DND-41 (cell line): Measurements from ENCODE around the gene RBM46.

Source experiments
- CTCF ChIP-seq: IDR thresholded peaks from 2 replicates; pipeline ENCODE4 v1.5.1; 2012; ENCODE audit warnings: borderline replicate concordance, low read length, moderate library complexity, mild to moderate bottlenecking; ENCODE audit not compliant: poor library complexity, severe bottlenecking; ENCODE audit errors: extremely low read depth
- EZH2 ChIP-seq: IDR thresholded peaks from 3 replicates; pipeline ENCODE4 v1.6.1; 2012; ENCODE audit warnings: borderline replicate concordance, low read depth, mild to moderate bottlenecking, moderate library complexity, low read length, inconsistent platforms; ENCODE audit not compliant: severe bottlenecking

GRCh38 chr4:154744341-154744926 is 36.6 kb upstream of the RBM46 start:
- TF ChIP-seq CTCF: no peak
- no peak for TF ChIP-seq EZH2
